A673 (cell line): Measurements from ENCODE around the gene TRABD.

Experiments
- CTCF ChIP-seq: fragments of 300-800, 200-600 bp; sonication (generic); conservative IDR thresholded peaks from 2 replicates; pipeline ENCODE4 v1.5.1; 2017; ENCODE audit warnings: low read depth, mild to moderate bottlenecking, antibody characterized with exemption, low read length, moderate library complexity, mixed read lengths
- EZH2 ChIP-seq: fragments of 200-600 bp; sonication (generic); IDR thresholded peaks from 2 replicates; pipeline ENCODE4 v1.6.1; 2017; ENCODE audit warnings: borderline replicate concordance, low read depth, mild to moderate bottlenecking, mixed read lengths, antibody characterized with exemption, low read length; ENCODE audit not compliant: poor library complexity, severe bottlenecking

- TF ChIP-seq CTCF (no peak), EZH2 (no peak)
Observed at GRCh38 chr22:50204571-50204970, 18.9 kb downstream of the TRABD start.
